OCI-LY1 (cell line): ENCODE results near the gene NDUFAF5.

Experiments
- H2AFZ ChIP-seq: fragments of 200-600 bp; sonication (generic), shearing (Covaris generic); 2 replicates; pipeline ENCODE4 v1.6.0; 2014; ENCODE audit warnings: antibody characterized with exemption, mild to moderate bottlenecking, low read length
- H3F3A ChIP-seq: fragments of 200-600 bp; sonication (generic), shearing (Covaris generic); 2 replicates; pipeline ENCODE4 v1.6.0; 2014; ENCODE audit warnings: mild to moderate bottlenecking, antibody characterized with exemption, low read length, moderate library complexity; ENCODE audit not compliant: insufficient read depth
- H3K27ac ChIP-seq: fragments of 200-600 bp; sonication (generic); 2 replicates; pipeline ENCODE4 v1.5.1; 2014; ENCODE audit warnings: low read length, mixed run types, mild to moderate bottlenecking, low read depth; ENCODE audit not compliant: poor library complexity, severe bottlenecking
- H3K27me3 ChIP-seq: fragments of 200-600 bp; sonication (generic); 2 replicates; pipeline ENCODE4 v1.6.0; 2014; ENCODE audit warnings: antibody characterized with exemption, mild to moderate bottlenecking, low read length, moderate library complexity; ENCODE audit not compliant: insufficient read depth
- H3K36me3 ChIP-seq: fragments of 200-600 bp; sonication (generic); 2 replicates; pipeline ENCODE4 v1.6.1; 2014; ENCODE audit warnings: mild to moderate bottlenecking, antibody characterized with exemption, low read length, moderate library complexity, mixed read lengths; ENCODE audit not compliant: insufficient read depth
- H3K4me1 ChIP-seq: fragments of 200-600 bp; sonication (generic); 2 replicates; pipeline ENCODE4 v1.5.1; 2014; ENCODE audit warnings: mild to moderate bottlenecking, low read length, moderate library complexity; ENCODE audit not compliant: insufficient read depth, severe bottlenecking
- H3K4me2 ChIP-seq: fragments of 200-600 bp; sonication (generic), shearing (Covaris generic); 2 replicates; pipeline ENCODE4 v1.6.1; 2014; ENCODE audit warnings: low read length
- H3K4me3 ChIP-seq: fragments of 200-600 bp; sonication (generic); 2 replicates; pipeline ENCODE4 v1.5.1; 2014; ENCODE audit warnings: low read length, low read depth, mild to moderate bottlenecking, mixed read lengths; ENCODE audit not compliant: poor library complexity, severe bottlenecking
- H3K79me2 ChIP-seq: fragments of 200-600 bp; shearing (Covaris generic); 2 replicates; pipeline ENCODE4 v1.6.1; 2016; ENCODE audit warnings: mixed run types, low read length, mixed read lengths; ENCODE audit not compliant: insufficient read depth
- H3K9ac ChIP-seq: fragments of 200-600 bp; sonication (generic), shearing (Covaris generic); 2 replicates; pipeline ENCODE4 v1.6.1; 2014; ENCODE audit warnings: mild to moderate bottlenecking, low read length, mixed read lengths
- H3K9me2 ChIP-seq: fragments of 200-600 bp; sonication (generic), shearing (Covaris generic); 2 replicates; pipeline ENCODE4 v1.6.1; 2014; ENCODE audit warnings: low read depth, mild to moderate bottlenecking, low read length, mixed read lengths
- H3K9me3 ChIP-seq: fragments of 200-600 bp; shearing (Covaris generic); 2 replicates; pipeline ENCODE4 v1.6.1; 2014; ENCODE audit warnings: low read length, mixed read lengths
- H4K20me1 ChIP-seq: fragments of 200-600 bp; sonication (generic), shearing (Covaris generic); 2 replicates; pipeline ENCODE4 v1.6.0; 2016; ENCODE audit warnings: mild to moderate bottlenecking, low read length; ENCODE audit not compliant: insufficient read depth
- EZH2 ChIP-seq: fragments of 200-600 bp; sonication (generic), shearing (Covaris generic); IDR thresholded peaks from 2 replicates; pipeline ENCODE4 v1.8.0; 2017; ENCODE audit warnings: borderline replicate concordance, mixed run types, mild to moderate bottlenecking, antibody characterized with exemption, low read length, moderate library complexity, mixed read lengths
- TF ChIP-seq, protein P1 (sequence below): fragments of 200-600 bp; sonication (generic), shearing (Covaris generic); IDR thresholded peaks from 2 replicates; pipeline ENCODE4 v1.5.1; 2017; ENCODE audit warnings: mild to moderate bottlenecking, antibody characterized with exemption, low read length, moderate library complexity, mixed read lengths

Gene NDUFAF5

DNA sequence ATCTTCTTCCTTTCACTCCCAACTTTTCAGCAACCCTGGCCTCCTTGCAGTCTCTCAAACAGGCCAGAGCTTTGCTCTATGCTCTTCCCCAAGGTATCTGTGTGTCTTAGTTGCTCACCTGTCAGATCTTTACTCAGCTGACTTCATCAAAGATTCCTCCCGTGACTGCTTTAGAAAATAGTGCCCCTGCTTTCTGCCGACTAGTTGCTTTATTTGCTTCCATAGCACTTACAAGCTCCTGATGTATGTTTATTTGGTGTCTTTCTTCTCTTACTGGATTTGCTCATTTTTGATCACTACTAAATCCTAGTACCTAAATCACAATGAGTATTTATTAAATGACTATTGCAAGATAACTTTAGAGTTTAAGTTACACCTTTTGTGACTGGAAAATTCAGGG lies 5.9 kb downstream of the NDUFAF5 start:
- H3K9me3 ChIP-seq, result no peaks in the 10 kb centered on the region
- H3K27ac ChIP-seq, result no peak overlapping the region
- TF ChIP-seq, protein P1, sequence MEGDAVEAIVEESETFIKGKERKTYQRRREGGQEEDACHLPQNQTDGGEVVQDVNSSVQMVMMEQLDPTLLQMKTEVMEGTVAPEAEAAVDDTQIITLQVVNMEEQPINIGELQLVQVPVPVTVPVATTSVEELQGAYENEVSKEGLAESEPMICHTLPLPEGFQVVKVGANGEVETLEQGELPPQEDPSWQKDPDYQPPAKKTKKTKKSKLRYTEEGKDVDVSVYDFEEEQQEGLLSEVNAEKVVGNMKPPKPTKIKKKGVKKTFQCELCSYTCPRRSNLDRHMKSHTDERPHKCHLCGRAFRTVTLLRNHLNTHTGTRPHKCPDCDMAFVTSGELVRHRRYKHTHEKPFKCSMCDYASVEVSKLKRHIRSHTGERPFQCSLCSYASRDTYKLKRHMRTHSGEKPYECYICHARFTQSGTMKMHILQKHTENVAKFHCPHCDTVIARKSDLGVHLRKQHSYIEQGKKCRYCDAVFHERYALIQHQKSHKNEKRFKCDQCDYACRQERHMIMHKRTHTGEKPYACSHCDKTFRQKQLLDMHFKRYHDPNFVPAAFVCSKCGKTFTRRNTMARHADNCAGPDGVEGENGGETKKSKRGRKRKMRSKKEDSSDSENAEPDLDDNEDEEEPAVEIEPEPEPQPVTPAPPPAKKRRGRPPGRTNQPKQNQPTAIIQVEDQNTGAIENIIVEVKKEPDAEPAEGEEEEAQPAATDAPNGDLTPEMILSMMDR, result no peak
- TF ChIP-seq EZH2, result no peak
- H3K4me3 ChIP-seq, result no peak overlapping the region
- peaks cover 16% of the 10 kb centered on the region for H3K79me2 ChIP-seq
- no peak overlapping the region for H3K4me2 ChIP-seq
- H3K36me3 ChIP-seq, result peaks cover 83% of the 10 kb centered on the region
- peaks cover 4% of the 10 kb centered on the region; the same call in 1 of the 2 replicates for H3F3A ChIP-seq
- H3K9ac ChIP-seq, result no peak overlapping the region
- H3K4me1 ChIP-seq, result peaks cover 19% of the 10 kb centered on the region
- no peak overlapping the region for H2AFZ ChIP-seq
- no peaks in the 10 kb centered on the region for H3K9me2 ChIP-seq
- H3K27me3 ChIP-seq, result no peaks in the 10 kb centered on the region
- no peaks in the 10 kb centered on the region for H4K20me1 ChIP-seq

DNA sequence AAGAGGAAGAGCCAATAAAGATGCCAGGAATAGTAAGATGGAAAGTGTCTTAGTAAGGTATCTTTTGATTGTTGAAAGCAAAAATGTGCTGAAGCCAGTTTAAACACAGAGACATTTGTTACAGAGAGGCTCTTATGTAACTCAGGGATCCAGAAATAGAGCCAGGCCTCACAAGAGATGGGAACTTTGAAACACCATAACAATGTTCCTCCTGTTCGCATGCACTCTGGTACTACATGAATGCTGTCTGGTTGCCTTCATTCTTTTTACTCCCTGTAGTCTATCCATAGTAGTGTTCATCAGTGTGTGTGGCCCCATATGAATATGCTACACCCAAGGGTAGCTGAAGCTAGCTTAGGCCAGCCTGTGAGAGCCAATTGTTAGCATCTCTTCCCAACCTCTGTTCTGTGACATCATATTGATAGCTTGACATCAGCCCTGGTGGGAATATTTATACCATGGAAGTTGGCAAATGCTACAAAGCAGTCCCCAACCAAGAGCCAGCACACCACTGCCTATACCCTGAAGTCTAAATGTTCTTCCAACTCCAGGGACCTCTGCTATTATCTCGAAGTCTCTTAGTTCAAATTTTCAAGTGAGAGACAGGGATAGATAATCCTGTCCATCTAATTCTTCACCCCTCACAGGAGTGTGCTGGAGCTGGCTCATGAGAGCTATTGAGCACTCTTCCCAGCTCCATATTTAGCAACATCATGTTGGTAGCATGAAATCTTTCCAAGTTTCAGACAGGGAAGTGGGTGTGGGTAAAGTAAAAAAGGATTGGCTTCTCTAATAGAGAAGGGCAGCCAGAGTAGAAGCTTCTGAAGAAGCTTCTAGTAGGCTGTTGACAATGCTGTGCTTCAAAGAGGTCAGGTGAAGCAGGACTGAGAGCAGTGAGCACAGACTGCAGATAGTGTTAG lies 7.0 kb downstream of the NDUFAF5 start:
- H3K9me2 ChIP-seq, result no peaks in the 10 kb centered on the region
- peaks cover 8% of the 10 kb centered on the region for H3K4me1 ChIP-seq
- H3K4me3 ChIP-seq, result no peak overlapping the region
- H3K27ac ChIP-seq, result no peak overlapping the region
- no peaks in the 10 kb centered on the region for H3K9me3 ChIP-seq
- no peak overlapping the region for H3K9ac ChIP-seq
- 0 out of 2 replicates have a peak, but pooled peaks cover 5% of the 10 kb centered on the region for H3K79me2 ChIP-seq
- H3K27me3 ChIP-seq, result no peaks in the 10 kb centered on the region
- H3K36me3 ChIP-seq, result peaks cover 94% of the 10 kb centered on the region
- no peak for TF ChIP-seq EZH2
- TF ChIP-seq, protein P1, result no peak
- H2AFZ ChIP-seq, result no peak overlapping the region
- peaks cover 4% of the 10 kb centered on the region; the same call in 1 of the 2 replicates for H3F3A ChIP-seq
- no peak overlapping the region for H3K4me2 ChIP-seq
- no peaks in the 10 kb centered on the region for H4K20me1 ChIP-seq

GRCh38 chr20:13793001-13793400 lies 8.2 kb downstream of the NDUFAF5 start:
- no peak overlapping the region for H3K27ac ChIP-seq
- H3K79me2 ChIP-seq, result no peaks in the 10 kb centered on the region
- no peaks in the 10 kb centered on the region for H3K27me3 ChIP-seq
- H4K20me1 ChIP-seq, result no peaks in the 10 kb centered on the region
- no peak overlapping the region for H3K9ac ChIP-seq
- H3K36me3 ChIP-seq, result peaks cover 97% of the 10 kb centered on the region
- H3K4me2 ChIP-seq, result no peak overlapping the region
- TF ChIP-seq EZH2, result no peak
- TF ChIP-seq, protein P1, result no peak
- H3F3A ChIP-seq, result 0 out of 2 replicates have a peak, but pooled peaks cover under 1% of the 10 kb centered on the region
- H2AFZ ChIP-seq, result no peak overlapping the region
- no peaks in the 10 kb centered on the region for H3K4me1 ChIP-seq
- no peaks in the 10 kb centered on the region for H3K9me3 ChIP-seq
- no peaks in the 10 kb centered on the region for H3K9me2 ChIP-seq
- no peak overlapping the region for H3K4me3 ChIP-seq
